Measurements from ENCODE around the gene SORCS2.

Gene SORCS2

GRCh38 chr4:7647600-7648543, 455.5 kb downstream of the SORCS2 start:
- no peak overlapping the region for H3K9ac ChIP-seq (ENCODE audit: low read depth, low read length)
- no peaks in the 10 kb centered on the region for H3K4me1 ChIP-seq (ENCODE audit: control insufficient read depth, insufficient read depth, low read length)
- no peaks in the 10 kb centered on the region for H3K27me3 ChIP-seq (ENCODE audit: control insufficient read depth, insufficient read depth, low read length)

GRCh38 chr4:7648544-7649395, 456.4 kb downstream of the SORCS2 start:
- H3K9ac ChIP-seq (ENCODE audit: low read depth, low read length) = no peak overlapping the region

More at GRCh38 chr4:7647600-7648543, 455.5 kb downstream of the SORCS2 start:
- Histone ChIP-seq H3K4me3 (ENCODE audit: low read depth, low read length) (no peak overlapping the region), H3K9me3 (ENCODE audit: control insufficient read depth, insufficient read depth, low read length) (no peaks in the 10 kb centered on the region), H3K36me3 (ENCODE audit: control insufficient read depth, insufficient read depth, low read length) (no peaks in the 10 kb centered on the region)

GRCh38 chr4:7649411-7649740, 457.0 kb downstream of the SORCS2 start:
- Histone ChIP-seq H3K9me3 (ENCODE audit: control insufficient read depth, insufficient read depth, low read length) (no peaks in the 10 kb centered on the region), H3K36me3 (ENCODE audit: control insufficient read depth, insufficient read depth, low read length) (no peaks in the 10 kb centered on the region), H3K27me3 (ENCODE audit: control insufficient read depth, insufficient read depth, low read length) (no peaks in the 10 kb centered on the region), H3K4me1 (ENCODE audit: control insufficient read depth, insufficient read depth, low read length) (no peaks in the 10 kb centered on the region), H3K4me3 (ENCODE audit: low read depth, low read length) (no peak overlapping the region), H3K9ac (ENCODE audit: low read depth, low read length) (no peak overlapping the region)

More at GRCh38 chr4:7648544-7649395, 456.4 kb downstream of the SORCS2 start:
- no peaks in the 10 kb centered on the region for H3K36me3 ChIP-seq (ENCODE audit: control insufficient read depth, insufficient read depth, low read length)
- H3K4me3 ChIP-seq (ENCODE audit: low read depth, low read length) = no peak overlapping the region
- no peaks in the 10 kb centered on the region for H3K27me3 ChIP-seq (ENCODE audit: control insufficient read depth, insufficient read depth, low read length)
- H3K4me1 ChIP-seq (ENCODE audit: control insufficient read depth, insufficient read depth, low read length) = no peaks in the 10 kb centered on the region
- H3K9me3 ChIP-seq (ENCODE audit: control insufficient read depth, insufficient read depth, low read length) = no peaks in the 10 kb centered on the region

- Histone ChIP-seq H3K4me1 (ENCODE audit: control insufficient read depth, insufficient read depth, low read length) (no peaks in the 10 kb centered on the region), H3K4me3 (ENCODE audit: low read depth, low read length) (no peak overlapping the region), H3K9ac (ENCODE audit: low read depth, low read length) (no peak overlapping the region), H3K9me3 (ENCODE audit: control insufficient read depth, insufficient read depth, low read length) (no peaks in the 10 kb centered on the region), H3K36me3 (ENCODE audit: control insufficient read depth, insufficient read depth, low read length) (no peaks in the 10 kb centered on the region), H3K27me3 (ENCODE audit: control insufficient read depth, insufficient read depth, low read length) (no peaks in the 10 kb centered on the region)
Measured at GRCh38 chr4:7649741-7650531, 457.6 kb downstream of the SORCS2 start.

- no peaks in the 10 kb centered on the region for H3K27me3 ChIP-seq (ENCODE audit: control insufficient read depth, insufficient read depth, low read length)
- H3K4me1 ChIP-seq (ENCODE audit: control insufficient read depth, insufficient read depth, low read length) = no peaks in the 10 kb centered on the region
- H3K9ac ChIP-seq (ENCODE audit: low read depth, low read length) = no peak overlapping the region
- no peaks in the 10 kb centered on the region for H3K9me3 ChIP-seq (ENCODE audit: control insufficient read depth, insufficient read depth, low read length)
- H3K4me3 ChIP-seq (ENCODE audit: low read depth, low read length) = no peak overlapping the region
- no peaks in the 10 kb centered on the region for H3K36me3 ChIP-seq (ENCODE audit: control insufficient read depth, insufficient read depth, low read length)
Measured at GRCh38 chr4:7650606-7651385, 458.5 kb downstream of the SORCS2 start.

- H3K27me3 ChIP-seq (ENCODE audit: control insufficient read depth, insufficient read depth, low read length) = no peaks in the 10 kb centered on the region
- H3K36me3 ChIP-seq (ENCODE audit: control insufficient read depth, insufficient read depth, low read length) = no peaks in the 10 kb centered on the region
- no peak overlapping the region for H3K9ac ChIP-seq (ENCODE audit: low read depth, low read length)
- H3K4me1 ChIP-seq (ENCODE audit: control insufficient read depth, insufficient read depth, low read length) = no peaks in the 10 kb centered on the region
- no peaks in the 10 kb centered on the region for H3K9me3 ChIP-seq (ENCODE audit: control insufficient read depth, insufficient read depth, low read length)
- no peak overlapping the region for H3K4me3 ChIP-seq (ENCODE audit: low read depth, low read length)
Measured at GRCh38 chr4:7651461-7651921, 459.2 kb downstream of the SORCS2 start.

GRCh38 chr4:7652006-7652405, 459.7 kb downstream of the SORCS2 start:
- H3K27me3 ChIP-seq (ENCODE audit: control insufficient read depth, insufficient read depth, low read length) = no peaks in the 10 kb centered on the region
- H3K9me3 ChIP-seq (ENCODE audit: control insufficient read depth, insufficient read depth, low read length) = no peaks in the 10 kb centered on the region
- no peaks in the 10 kb centered on the region for H3K36me3 ChIP-seq (ENCODE audit: control insufficient read depth, insufficient read depth, low read length)
- no peak overlapping the region for H3K4me3 ChIP-seq (ENCODE audit: low read depth, low read length)
- no peak overlapping the region for H3K9ac ChIP-seq (ENCODE audit: low read depth, low read length)
- H3K4me1 ChIP-seq (ENCODE audit: control insufficient read depth, insufficient read depth, low read length) = no peaks in the 10 kb centered on the region

GRCh38 chr4:7652451-7652881, 460.1 kb downstream of the SORCS2 start:
- Histone ChIP-seq H3K4me3 (ENCODE audit: low read depth, low read length) (no peak overlapping the region), H3K9ac (ENCODE audit: low read depth, low read length) (no peak overlapping the region), H3K4me1 (ENCODE audit: control insufficient read depth, insufficient read depth, low read length) (no peaks in the 10 kb centered on the region), H3K9me3 (ENCODE audit: control insufficient read depth, insufficient read depth, low read length) (no peaks in the 10 kb centered on the region), H3K27me3 (ENCODE audit: control insufficient read depth, insufficient read depth, low read length) (no peaks in the 10 kb centered on the region), H3K36me3 (ENCODE audit: control insufficient read depth, insufficient read depth, low read length) (no peaks in the 10 kb centered on the region)

- Histone ChIP-seq H3K27me3 (ENCODE audit: control insufficient read depth, insufficient read depth, low read length) (no peaks in the 10 kb centered on the region), H3K9me3 (ENCODE audit: control insufficient read depth, insufficient read depth, low read length) (no peaks in the 10 kb centered on the region), H3K4me3 (ENCODE audit: low read depth, low read length) (no peak overlapping the region), H3K9ac (ENCODE audit: low read depth, low read length) (no peak overlapping the region), H3K36me3 (ENCODE audit: control insufficient read depth, insufficient read depth, low read length) (no peaks in the 10 kb centered on the region), H3K4me1 (ENCODE audit: control insufficient read depth, insufficient read depth, low read length) (no peaks in the 10 kb centered on the region)
Measured at GRCh38 chr4:7652906-7653305, 460.6 kb downstream of the SORCS2 start.

GRCh38 chr4:7653510-7654369, 461.4 kb downstream of the SORCS2 start:
- no peaks in the 10 kb centered on the region for H3K9me3 ChIP-seq (ENCODE audit: control insufficient read depth, insufficient read depth, low read length)
- H3K4me3 ChIP-seq (ENCODE audit: low read depth, low read length) = no peak overlapping the region
- no peak overlapping the region for H3K9ac ChIP-seq (ENCODE audit: low read depth, low read length)
- H3K4me1 ChIP-seq (ENCODE audit: control insufficient read depth, insufficient read depth, low read length) = no peaks in the 10 kb centered on the region
- H3K27me3 ChIP-seq (ENCODE audit: control insufficient read depth, insufficient read depth, low read length) = no peaks in the 10 kb centered on the region
- no peaks in the 10 kb centered on the region for H3K36me3 ChIP-seq (ENCODE audit: control insufficient read depth, insufficient read depth, low read length)

Data from iPS-15b (cell line).